ENCODE measurements around the gene C1orf94.

- TF ChIP-seq CTCF (IDR thresholded peaks at IDR 0.05) (no peak), EP300 (IDR thresholded peaks at IDR 0.05) (no peak), POLR2AphosphoS5 (IDR thresholded peaks at IDR 0.05) (no peak)
These were observed 37.2 kb downstream of the C1orf94 start for GRCh38 chr1:34213956-34214355.
